DMS 273 (cell line): ENCODE measurements around the gene PKNOX2.

Experiments used
- DNase-seq: peaks from one replicate; lab custom pipeline; 2025; ENCODE audit not compliant: unreplicated experiment; lab: John Stamatoyannopoulos, UW

Gene PKNOX2

GRCh38 chr11:125228993-125229392, 64.4 kb downstream of the PKNOX2 start:
- DNase-seq = no peak

GRCh38 chr11:125229916-125230315, 65.4 kb downstream of the PKNOX2 start:
- DNase-seq = no peak

DNA sequence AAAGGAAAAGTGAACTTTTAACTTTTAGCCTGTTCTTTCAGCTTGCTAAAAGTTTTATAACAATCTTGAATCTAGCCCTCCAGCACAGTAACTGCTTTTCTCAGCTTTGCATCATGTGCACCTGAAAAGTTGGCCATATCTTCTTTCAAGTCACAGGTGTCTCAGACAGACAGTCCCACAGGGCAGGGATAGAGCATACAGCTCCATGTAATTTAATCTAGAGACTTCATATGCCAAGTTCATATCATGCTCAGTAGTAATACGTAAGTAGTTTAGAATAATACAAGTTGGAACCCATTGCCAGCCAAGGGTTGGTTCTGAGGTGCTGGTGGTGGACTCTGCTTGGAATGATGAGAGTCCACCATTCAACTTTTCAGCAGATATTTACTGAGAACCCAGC, 68.6 kb downstream of the PKNOX2 start:
- no peak for DNase-seq

GRCh38 chr11:125233736-125234275, 69.3 kb downstream of the PKNOX2 start:
- DNase-seq = no peak

- no peak for DNase-seq
Measured at GRCh38 chr11:125235071-125235471, 70.5 kb downstream of the PKNOX2 start.

- DNase-seq = no peak
Measured at GRCh38 chr11:125236072-125236825, 71.7 kb downstream of the PKNOX2 start.

DNA sequence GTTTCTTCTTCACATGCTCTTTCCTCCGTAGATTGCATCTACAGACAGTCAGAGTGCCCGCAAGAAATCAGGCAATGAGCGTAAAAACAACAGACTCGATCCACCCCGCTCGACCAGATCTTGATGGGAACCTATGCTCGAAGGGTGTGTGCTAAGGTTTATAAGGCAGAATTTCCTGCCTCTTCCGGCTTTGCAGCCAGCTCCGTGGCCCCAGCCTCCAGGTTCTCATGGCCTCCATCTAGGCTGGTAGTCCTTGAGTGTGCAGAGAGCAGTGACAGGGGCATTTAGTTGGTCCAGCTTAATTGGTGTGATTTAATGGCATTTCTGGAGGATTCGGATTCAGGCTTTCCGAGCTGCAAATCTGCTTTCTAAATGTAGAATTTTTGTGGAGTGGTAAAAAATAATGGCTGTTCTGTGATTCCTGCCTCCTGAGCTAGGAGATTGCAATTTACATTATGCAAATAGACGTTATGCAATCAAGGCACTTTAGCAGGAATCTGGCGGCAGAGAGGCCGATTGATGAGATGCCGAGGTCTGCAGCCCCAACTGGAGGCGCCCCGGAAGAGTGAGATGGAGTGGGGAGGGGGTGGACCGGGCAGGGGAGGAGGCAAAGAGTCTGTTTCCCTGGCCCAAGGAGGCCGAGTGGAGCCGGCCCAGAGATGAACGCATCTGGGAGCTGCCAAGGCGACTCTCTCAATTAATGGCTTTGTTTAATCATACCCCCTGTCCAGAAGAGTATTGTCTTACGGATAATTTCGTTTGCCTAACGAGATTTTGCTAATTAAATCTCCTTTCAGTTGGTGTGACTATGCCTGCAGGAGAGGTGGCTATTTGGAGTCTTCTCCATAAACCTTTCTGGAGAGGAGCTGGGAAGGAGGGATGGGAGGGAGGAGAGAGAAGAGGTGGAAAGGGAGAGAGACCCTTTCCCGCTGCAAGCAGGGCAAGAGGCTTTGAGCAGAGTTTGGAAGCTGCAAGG, 75.3 kb downstream of the PKNOX2 start:
- DNase-seq = no peak

DNA sequence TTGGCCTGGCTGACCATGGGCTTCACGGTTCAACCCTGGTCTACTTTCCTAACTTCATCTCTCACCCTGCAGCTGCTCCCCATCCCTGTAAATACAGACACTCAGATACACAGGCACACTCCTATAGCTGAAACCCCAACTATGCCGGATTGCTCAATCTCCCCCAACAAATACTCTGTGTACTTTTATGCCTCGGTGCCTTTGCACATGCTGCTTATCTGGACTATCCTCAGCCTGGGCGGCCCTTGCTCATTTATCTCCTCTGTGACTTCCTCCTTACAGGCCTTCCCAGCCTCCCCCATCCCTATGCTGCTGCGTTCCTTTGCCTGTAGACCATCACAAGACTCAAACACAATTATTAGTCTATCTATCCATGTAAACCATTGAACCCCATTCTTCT, 76.6 kb downstream of the PKNOX2 start:
- DNase-seq = no peak

DNA sequence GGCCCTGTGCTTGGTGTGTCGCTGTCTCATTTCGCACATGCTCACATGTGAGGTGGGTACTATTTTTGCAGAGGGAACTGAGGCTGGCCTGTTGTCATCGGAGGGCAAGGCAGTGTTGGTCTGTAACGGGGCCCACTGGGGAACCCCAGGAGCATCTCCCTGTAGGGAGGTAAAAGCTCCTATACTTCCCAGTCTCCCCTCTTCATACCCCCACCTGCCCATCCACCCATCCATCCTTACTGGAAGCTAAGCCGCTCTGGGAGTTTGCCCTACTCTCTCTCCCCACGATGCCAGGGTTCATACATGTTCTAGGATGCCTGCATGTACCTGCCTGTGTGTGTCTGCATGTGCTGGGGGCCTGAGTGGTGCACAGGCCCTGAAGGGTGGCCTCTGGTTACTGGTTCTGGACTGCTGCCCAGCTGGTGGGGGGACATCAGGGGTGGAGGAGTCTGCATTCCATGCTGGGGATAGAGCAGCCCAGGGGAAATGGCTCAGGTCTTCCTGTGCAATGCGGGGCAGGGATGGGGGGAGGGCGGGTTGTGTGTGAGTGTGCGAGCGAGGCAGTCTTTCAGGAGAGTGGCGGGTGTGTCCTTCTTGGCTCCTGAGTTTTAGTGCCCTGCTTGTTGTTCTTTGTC, 77.7 kb downstream of the PKNOX2 start:
- DNase-seq = no peak

DNA sequence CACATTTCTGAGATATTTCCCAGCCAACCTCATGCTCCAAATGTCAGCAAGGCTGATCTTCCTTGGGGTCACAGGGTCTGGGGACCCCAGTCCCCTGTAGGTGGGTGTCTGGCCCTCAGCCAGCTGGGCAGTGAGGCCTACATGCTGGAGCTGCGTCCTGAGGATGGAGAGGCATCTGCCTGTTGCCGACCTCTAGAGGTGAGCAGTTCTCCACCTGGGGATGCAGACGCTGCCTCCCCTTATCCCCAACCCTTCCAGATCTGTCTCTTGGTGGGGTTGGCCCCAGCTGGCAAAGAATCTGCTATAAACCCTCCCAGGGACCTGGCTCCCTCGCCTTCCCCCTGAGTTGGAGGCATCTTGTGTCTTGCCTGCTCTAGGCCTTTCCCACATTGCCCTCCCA, 79.6 kb downstream of the PKNOX2 start:
- no peak for DNase-seq

- DNase-seq = no peak
Measured at GRCh38 chr11:125245299-125245698, 80.7 kb downstream of the PKNOX2 start.

GRCh38 chr11:125247431-125247830, 82.9 kb downstream of the PKNOX2 start:
- no peak for DNase-seq

DNA sequence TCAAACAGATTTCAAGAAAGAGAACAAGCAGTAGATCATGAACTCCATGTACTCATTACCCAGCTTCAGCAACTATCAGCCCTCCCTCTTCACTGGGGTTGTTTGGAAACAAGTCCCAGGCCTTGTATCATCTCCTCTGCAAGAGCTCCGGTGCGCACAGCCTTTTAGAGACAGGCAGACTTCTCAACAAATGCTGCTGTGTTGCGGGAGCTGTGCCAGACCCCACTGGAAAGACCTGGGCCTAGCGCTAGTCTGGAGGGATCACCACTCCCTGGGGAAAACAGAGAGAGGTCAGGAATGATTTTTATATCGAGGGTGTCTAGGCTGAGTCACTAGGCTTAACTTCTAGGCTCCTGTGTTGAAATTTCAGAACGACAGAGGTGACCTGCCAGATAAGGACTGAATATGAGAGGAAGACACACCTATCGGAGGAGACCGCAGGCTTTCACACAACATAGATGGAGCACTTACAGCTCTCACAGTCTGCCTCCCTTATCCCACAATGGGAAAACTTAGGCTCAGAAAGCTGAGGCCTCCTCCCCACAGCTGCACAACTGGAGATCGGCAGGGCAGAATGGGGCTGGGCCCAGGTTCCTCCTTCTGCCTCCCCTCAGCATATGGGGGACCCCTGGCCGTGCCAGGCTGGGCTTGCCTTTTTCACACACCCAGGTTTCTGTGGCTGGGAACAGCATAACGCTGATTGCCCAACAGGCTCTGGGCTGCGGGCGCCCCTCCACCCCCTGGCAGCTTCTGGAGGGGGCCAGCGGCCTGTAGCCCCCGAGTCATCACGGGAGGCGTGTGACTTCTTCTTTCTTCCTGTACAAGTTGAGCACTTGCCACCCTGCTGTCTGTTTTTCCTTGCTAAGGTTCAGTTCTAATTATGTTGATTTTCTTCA, 86.0 kb downstream of the PKNOX2 start:
- no peak for DNase-seq

- DNase-seq = no peak
Measured at GRCh38 chr11:125251214-125251545, 86.6 kb downstream of the PKNOX2 start.

GRCh38 chr11:125251956-125252355, 87.4 kb downstream of the PKNOX2 start:
- DNase-seq = no peak

DNA sequence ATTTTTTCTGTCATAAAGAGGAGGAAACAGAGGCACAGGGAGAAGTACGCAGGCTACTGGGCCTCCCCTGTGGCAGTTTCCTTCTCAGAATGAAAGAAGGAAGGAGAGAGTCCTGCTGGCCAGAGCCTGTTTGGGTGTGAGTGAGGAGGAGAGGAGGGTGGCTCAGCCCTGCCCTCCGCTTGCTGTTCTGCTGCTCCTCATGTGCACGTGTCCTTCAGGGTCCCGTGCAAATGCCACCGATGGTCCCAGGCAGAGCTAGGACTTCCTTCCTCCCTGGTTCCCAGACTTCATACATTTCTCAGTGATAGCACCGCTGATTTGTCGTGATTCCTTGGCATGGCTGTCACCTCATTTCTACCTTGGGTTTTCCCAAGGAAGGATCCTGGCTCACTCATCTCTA, 88.7 kb downstream of the PKNOX2 start:
- no peak for DNase-seq

- DNase-seq = no peak
Measured at GRCh38 chr11:125253795-125254525, 89.4 kb downstream of the PKNOX2 start.

GRCh38 chr11:125256541-125257189, 92.1 kb downstream of the PKNOX2 start:
- no peak for DNase-seq

DNA sequence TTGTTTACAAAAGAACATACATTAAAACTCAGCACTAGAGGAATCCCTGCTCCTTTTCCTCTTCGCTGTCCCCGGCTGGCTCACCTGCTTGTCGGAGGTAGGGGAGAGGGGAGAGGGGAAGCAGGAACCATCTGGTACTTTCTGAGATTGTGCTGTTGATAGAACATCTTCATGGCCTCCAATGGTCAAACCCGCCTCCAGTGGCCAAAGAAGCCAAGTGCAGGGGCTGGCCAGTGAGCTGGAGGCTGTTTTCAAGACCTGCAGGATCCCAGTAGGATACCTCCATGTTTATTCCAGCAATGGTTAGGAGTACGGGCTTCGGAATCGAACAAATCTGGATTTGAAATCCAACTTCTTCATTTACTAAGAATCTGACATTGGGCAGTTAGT, 92.6 kb downstream of the PKNOX2 start:
- DNase-seq = peak; percentile 2
